AG04450 (cell line): ENCODE data around the gene HNRNPC. TPM values are rescaled to one million over a fixed set of nuclear protein-coding genes. Genes with fewer than 3 reads are reported as not detected.
A peak's percentile ranks its signal among the peaks of the same experiment; 100 is the strongest.
"Not testable (repeated sequence)": the region's sequence is repeated elsewhere in the genome, so short reads cannot be mapped to it uniquely, and the experiment has no call there.

Source experiments
- CTCF ChIA-PET: fragments of 300-600, 350-600 bp; formaldehyde crosslinking; extraction: SDS; loops from one replicate; lab custom pipeline; 2022; ENCODE audit warnings: antibody characterized with exemption, inconsistent platforms; lab: Charles Lee
- POLR2A ChIA-PET: fragments of 350-600 bp; formaldehyde crosslinking; extraction: SDS; loops from one replicate; lab custom pipeline; 2021; ENCODE audit warnings: antibody characterized with exemption, inconsistent platforms; lab: Yijun Ruan, JAX
- DNase-seq: peaks from one replicate; pipeline ENCODE4 v3.0.0-alpha.2; 2011; ENCODE audit warnings: low read depth, low spot score
- H3K27ac ChIP-seq: one replicate; pipeline ENCODE4 v1.5.1; 2012; ENCODE audit warnings: low read depth, low read length, control low read depth
- H3K27me3 ChIP-seq: one replicate; pipeline ENCODE4 v1.6.0; 2012; ENCODE audit warnings: low read length; ENCODE audit not compliant: control insufficient read depth, insufficient read depth
- H3K4me3 ChIP-seq: 2 replicates; pipeline ENCODE4 v1.5.1; 2011; ENCODE audit warnings: mild to moderate bottlenecking, low read depth, low read length, control low read depth
- H3K9me3 ChIP-seq: 2 replicates; pipeline ENCODE4 v1.5.1; 2012; ENCODE audit warnings: low read length; ENCODE audit not compliant: control insufficient read depth, insufficient read depth
- polyA plus RNA-seq: library from polyadenylated mRNA; depleted of rRNA; stranded (reverse); fragments of >200 nt; gene quantifications from 2 replicates; pipeline ENCODE4 v1.2.3, GENCODE V29; 2011
- TF ChIP-seq, protein P1 (sequence below): IDR thresholded peaks from 2 replicates; pipeline ENCODE4 v1.5.1; 2011; ENCODE audit warnings: low read depth, low read length, control low read depth, inconsistent platforms

HNRNPC gene
- polyA plus RNA-seq, 1 experiment = 828 TPM

DNA sequence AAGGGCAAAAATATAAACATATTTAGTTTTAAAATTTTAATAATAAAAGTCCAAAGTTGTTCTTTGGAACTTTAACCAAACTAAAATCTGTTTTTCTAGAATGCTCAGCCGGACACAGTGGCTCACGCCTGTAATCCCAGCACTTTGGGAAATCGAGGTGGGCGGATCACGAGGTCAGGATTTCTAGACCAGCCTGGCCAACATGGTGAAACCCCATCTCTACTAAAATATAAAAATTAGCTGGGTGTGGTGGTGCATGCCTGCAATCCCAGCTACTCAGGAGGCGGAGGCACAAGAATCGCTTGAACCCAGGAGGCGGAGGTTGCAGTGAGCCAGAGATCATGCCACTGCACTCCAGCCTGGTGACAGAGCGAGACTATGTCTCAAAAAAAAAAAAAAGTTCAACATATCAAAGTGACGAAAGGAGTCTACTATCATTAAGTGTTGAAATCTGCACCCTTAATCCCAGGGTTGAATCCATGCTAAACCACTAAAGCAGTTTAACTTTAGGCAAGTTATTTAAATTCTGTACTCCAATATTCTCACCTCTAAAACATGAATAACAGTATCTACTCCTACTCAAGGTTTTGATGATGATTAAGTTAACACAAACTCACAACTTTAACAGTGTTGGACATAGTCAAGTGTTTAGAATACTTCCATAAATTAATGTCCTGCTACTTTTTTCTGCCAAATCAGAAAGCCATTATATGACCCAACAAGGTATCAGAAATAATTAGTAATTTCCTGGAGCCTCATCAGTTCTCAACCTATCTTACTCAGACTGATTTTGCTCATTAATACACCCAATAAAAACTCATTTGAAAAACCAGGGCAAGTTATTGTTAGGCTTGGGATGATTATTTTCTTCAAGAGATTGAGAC, 11.0 kb downstream of the HNRNPC start:
- CTCF ChIA-PET = no interaction called here
- Histone ChIP-seq H3K27ac (no peak overlapping the region), H3K4me3 (no peak overlapping the region), H3K9me3 (no peaks in the 10 kb centered on the region), H3K27me3 (no peaks in the 10 kb centered on the region)
- POLR2A ChIA-PET = interaction anchor here (0.6 to 0.8 kb wide), 2 partner anchors 9 to 884 kb away, joined by 6 to 8 read pairs; no protein-coding TSS in a partner anchor
- TF ChIP-seq, protein P1, sequence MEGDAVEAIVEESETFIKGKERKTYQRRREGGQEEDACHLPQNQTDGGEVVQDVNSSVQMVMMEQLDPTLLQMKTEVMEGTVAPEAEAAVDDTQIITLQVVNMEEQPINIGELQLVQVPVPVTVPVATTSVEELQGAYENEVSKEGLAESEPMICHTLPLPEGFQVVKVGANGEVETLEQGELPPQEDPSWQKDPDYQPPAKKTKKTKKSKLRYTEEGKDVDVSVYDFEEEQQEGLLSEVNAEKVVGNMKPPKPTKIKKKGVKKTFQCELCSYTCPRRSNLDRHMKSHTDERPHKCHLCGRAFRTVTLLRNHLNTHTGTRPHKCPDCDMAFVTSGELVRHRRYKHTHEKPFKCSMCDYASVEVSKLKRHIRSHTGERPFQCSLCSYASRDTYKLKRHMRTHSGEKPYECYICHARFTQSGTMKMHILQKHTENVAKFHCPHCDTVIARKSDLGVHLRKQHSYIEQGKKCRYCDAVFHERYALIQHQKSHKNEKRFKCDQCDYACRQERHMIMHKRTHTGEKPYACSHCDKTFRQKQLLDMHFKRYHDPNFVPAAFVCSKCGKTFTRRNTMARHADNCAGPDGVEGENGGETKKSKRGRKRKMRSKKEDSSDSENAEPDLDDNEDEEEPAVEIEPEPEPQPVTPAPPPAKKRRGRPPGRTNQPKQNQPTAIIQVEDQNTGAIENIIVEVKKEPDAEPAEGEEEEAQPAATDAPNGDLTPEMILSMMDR = no peak
- no peak for DNase-seq

DNA sequence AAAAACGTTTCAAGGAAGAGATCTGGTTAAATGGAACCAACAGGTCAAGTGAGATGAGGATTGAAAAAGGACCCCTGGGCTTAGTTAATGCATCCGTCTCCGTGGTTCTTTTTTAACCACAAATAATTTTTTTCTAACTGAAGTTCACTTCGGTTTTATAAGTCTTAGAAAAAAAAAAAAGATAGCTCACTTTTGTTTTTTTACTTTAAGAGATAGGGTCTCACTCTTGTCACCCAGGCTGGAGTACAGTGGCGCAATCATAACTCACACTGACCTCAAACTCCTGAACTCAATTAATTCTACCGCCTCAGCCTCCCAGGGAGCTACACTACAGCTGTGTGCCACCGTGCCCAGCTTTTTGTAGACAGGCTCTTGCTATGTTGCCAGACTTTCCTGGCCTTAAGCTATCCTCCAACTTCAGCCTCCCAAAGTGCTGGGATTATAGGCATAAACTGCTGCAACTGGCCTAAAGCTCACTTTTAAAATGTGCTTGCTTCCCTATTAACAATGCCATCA, 11.8 kb downstream of the HNRNPC start:
- peak overlapping the region; percentile 24 for H3K27ac ChIP-seq
- TF ChIP-seq, protein P1 = no peak
- no peak overlapping the region for H3K4me3 ChIP-seq
- H3K9me3 ChIP-seq = no peaks in the 10 kb centered on the region
- no peaks in the 10 kb centered on the region for H3K27me3 ChIP-seq
- DNase-seq = no peak
- ChIA-PET POLR2A (interaction anchor here (0.6 to 0.8 kb wide), 3 partner anchors 10 to 883 kb away, joined by 3 to 8 read pairs (median 6); no protein-coding TSS in a partner anchor), CTCF (interaction anchor here (0.7 to 1.3 kb wide), 2 partner anchors 199 to 454 kb away, joined by 3 read pairs; partner anchors contain the start of gene CHD8)

GRCh38 chr14:21256539-21257393, 12.5 kb downstream of the HNRNPC start:
- ChIA-PET POLR2A (interaction anchor here (0.7 to 1.1 kb wide), 2 partner anchors 8 to 796 kb away, joined by 3 read pairs; no protein-coding TSS in a partner anchor), CTCF (interaction anchor here (0.5 to 2.9 kb wide), 4 partner anchors 16 to 455 kb away, joined by 3 to 18 read pairs (median 3); partner anchors contain the start of gene CHD8)
- no peak overlapping the region for H3K4me3 ChIP-seq
- H3K27ac ChIP-seq = peak overlapping the region; percentile 22
- DNase-seq = no peak
- TF ChIP-seq, protein P1 = no peak
- H3K27me3 ChIP-seq = no peaks in the 10 kb centered on the region
- no peaks in the 10 kb centered on the region for H3K9me3 ChIP-seq

DNA sequence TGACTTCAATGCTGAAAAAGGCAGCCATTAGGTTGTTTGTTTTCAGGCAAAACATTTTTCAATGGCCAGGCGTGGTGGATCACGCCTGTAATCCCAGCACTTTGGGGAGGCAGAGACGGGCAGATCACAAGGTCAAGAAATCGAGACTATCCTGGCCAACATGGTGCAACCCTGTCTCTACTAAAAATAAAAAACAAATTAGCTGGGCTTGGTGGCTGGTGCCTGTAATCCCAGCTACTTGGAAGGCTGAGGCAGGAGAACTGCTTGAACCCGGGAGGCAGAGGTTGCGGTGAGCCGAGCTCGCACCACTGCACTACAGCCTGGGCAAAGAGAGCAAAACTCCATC, 13.2 kb downstream of the HNRNPC start:
- H3K27ac ChIP-seq, H3K9me3 ChIP-seq, DNase-seq, H3K4me3 ChIP-seq, H3K27me3 ChIP-seq: not testable (repeated sequence)
- POLR2A ChIA-PET = interaction anchor here (1.1 to 1.2 kb wide), 2 partner anchors 9 to 10 kb away, joined by 3 to 5 read pairs; no protein-coding TSS in a partner anchor
- CTCF ChIA-PET = interaction anchor here (1.3 to 2.9 kb wide), 2 partner anchors 13 to 16 kb away, joined by 4 to 18 read pairs; no protein-coding TSS in a partner anchor
